Tongue (tissue), 2 donors: Measurements from ENCODE around the gene CSNK1G1. TPM values are rescaled to one million over a fixed set of nuclear protein-coding genes. Genes with fewer than 3 reads are reported as not detected.
"Not testable (repeated sequence)": the region's sequence is repeated elsewhere in the genome, so short reads cannot be mapped to it uniquely, and the experiment has no call there.

ENCODE experiments used
- DNase-seq: peaks from one replicate; pipeline ENCODE4 v3.0.0-alpha.2; 2015
- total RNA-seq: library from RNA; depleted of rRNA; stranded (reverse); fragments of >200 nt; gene quantifications from one replicate; pipeline ENCODE4 v1.2.3, GENCODE V29; 2014

The CSNK1G1 gene
- total RNA-seq, 1 donor from 2014 or later, result 18.8 TPM

DNA sequence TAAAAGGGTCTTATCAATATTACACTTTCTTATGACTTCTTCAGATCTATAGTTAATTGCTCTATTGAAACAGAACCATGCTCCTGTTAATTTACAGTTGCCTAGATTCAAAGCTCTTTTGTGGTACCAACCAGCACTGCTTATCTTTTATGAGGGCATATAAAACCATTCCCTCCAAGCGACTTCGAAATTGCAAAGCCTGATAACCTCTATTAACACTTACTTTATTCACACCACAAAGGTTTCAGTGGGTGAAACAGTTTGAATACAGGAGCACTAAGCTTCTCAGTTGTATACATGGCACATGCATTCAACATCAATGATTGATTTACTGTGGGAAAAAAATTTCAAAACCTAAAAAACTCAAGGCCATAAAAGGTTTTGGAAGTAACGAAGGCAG is 118.3 kb downstream of the CSNK1G1 start:
- no peak for DNase-seq

- no peak for DNase-seq
Observed at GRCh38 chr15:64236156-64236894, 119.6 kb downstream of the CSNK1G1 start.

DNA sequence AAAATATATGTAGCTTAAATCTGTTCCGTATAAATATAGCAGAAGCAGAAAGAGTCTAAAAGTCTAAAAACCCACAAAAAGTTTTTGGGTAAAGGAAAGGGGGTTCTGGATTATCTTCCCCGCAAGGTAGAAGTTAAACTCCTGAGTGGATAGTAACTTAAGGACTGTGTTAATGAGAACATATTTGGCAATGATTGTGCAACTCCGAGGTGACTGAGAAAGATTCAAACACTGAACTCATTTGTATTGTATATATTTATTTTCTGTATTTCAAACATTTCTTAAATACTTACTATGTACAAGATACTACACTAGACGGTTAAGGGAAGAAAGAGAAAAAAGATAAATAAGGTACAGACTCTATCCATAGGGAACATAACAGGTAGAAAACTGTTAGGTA is 120.4 kb downstream of the CSNK1G1 start:
- no peak for DNase-seq

GRCh38 chr15:64233299-64233698 is 122.7 kb downstream of the CSNK1G1 start:
- no peak for DNase-seq

DNA sequence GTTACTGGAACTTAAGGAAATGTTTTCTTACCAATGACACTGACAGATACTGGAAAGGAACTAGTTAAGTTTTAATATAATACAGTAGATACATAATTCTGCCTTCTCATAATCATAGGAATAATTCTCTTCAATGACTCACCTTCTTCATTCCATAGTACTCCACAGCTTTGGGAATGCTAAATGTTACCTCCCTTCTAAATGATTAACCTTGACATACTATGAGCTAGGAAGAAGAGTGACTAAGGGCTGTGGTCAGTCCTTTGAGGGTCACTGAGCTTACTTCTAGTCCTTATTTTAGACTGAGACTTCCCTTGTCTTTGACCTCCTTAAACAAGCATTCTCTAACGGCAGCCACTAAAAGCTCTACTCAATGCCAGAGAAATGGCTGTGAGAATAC is 123.6 kb downstream of the CSNK1G1 start:
- DNase-seq, result no peak

GRCh38 chr15:64229129-64229724 is 126.7 kb downstream of the CSNK1G1 start:
- no peak for DNase-seq

GRCh38 chr15:64225804-64226203 is 130.2 kb downstream of the CSNK1G1 start:
- DNase-seq, result no peak

DNA sequence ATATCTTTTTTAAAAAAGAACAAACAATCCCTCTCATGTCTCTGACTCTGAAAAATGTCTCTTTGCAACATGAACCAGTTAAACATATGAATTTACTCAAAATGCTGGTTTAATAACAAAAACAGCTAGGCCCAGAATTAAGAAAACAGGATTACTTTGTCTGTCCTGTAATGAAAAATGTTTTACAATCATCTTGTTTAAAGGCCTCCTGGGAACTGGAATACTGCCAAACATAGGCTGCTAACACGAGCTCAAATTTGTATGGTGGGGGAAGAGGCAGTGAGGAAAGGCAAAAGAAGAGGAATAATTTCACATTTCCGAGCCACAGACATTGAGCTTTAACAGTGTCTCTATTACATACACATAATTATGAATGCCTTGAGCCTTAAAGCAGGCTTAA is 131.5 kb downstream of the CSNK1G1 start:
- DNase-seq, result peak; percentile 86

GRCh38 chr15:64223882-64224281 is 132.1 kb downstream of the CSNK1G1 start:
- DNase-seq, result no peak

GRCh38 chr15:64222573-64223366 is 133.2 kb downstream of the CSNK1G1 start:
- DNase-seq, result no peak

GRCh38 chr15:64221911-64222310 is 134.1 kb downstream of the CSNK1G1 start:
- not testable (repeated sequence) for DNase-seq

DNA sequence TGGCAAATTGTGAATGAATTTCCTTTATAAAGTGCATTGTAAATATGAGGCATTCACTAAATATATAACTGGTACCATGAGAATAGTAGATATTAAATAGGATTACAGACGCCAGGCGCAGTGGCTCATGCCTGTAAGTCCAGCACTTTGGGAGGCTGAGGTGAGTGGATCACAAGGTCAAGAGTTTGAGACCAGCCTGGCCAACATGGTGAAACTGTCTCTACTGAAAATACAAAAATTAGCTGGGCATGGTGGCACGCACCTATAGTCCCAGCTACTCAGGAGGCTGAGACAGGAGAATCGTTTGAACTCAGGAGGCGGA is 138.6 kb downstream of the CSNK1G1 start:
- not testable (repeated sequence) for DNase-seq

GRCh38 chr15:64216730-64217428 is 139.1 kb downstream of the CSNK1G1 start:
- no peak for DNase-seq

GRCh38 chr15:64216196-64216595 is 139.8 kb downstream of the CSNK1G1 start:
- DNase-seq, result no peak

DNA sequence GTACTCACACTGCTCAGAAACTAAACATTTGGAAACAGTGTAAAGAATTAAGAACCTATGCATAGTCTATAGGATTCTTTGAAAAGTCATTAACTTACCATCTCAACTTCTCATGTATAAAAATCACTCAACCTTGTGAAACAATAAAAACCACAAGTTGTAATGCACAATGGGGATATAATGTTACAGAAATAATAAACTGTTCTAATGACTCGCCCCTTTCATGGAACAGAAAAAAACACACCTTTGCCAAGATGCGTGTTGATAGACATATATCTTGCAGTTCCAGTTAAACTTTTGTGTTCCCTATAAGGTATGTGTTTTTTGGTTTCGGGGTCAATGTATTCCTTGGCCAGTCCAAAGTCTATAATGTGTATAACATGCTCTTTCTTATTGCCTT is 142.3 kb downstream of the CSNK1G1 start:
- no peak for DNase-seq

- DNase-seq, result no peak
Observed at GRCh38 chr15:64211696-64212095, 144.3 kb downstream of the CSNK1G1 start.

DNA sequence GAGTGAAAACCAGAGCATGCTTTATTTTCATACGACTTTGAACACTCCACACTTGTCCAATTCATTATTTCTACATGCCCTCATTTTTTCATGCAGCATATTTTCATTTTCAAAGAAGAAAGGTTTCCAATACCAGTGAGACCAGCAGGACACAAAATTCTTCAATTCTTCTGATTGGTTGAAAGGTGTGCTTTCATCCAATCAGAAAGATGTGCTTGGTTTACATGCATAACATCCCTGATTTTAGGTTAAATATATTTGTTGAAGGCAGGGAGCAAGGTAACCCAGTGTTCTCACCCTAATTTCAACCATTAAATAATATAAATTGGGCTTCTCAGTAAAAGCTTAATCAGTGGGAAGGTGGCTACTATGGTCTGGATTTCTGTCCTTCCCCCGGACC is 145.6 kb downstream of the CSNK1G1 start:
- no peak for DNase-seq

GRCh38 chr15:64209680-64210334 is 146.2 kb downstream of the CSNK1G1 start:
- DNase-seq, result peak; percentile 57

- DNase-seq, result no peak
Observed at GRCh38 chr15:64205202-64205601, 150.8 kb downstream of the CSNK1G1 start.

DNA sequence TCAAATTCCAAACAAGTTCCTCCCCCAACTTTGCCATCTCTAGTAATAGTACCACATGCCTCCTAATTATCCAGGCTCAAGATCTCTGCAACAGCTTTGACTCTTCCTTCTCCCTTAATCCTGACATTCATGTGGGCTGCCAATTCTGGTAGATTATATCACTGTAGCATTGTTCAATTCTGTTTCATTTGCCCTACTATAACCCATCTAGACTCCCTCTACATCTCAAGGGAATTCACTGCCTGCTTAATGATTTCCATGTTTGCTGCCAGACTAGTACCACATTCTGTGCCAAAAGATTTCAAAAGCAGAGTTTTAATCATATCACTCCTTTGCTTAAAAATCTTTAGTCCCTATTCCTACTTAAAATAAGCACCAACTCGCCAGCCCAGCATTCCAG is 158.5 kb downstream of the CSNK1G1 start:
- no peak for DNase-seq

DNA sequence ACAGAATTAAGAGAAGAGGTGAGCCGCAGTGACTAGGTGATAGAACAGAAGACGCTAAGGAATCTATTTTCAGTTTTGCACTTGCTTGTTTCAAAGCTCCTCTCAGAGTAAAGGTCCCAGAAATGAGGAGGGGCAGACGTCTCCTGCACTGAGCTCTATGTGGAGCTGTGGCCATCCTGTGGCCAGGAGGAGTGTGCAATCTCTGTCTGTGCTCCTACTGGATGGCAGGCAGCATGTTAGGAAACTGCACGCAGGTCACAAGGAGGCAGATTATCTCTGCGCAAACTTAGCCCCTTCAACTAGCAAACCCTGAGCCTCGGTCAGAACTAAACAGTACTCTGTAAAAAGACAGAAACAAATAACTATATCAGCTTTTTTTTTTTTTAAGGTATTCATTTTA is 162.0 kb downstream of the CSNK1G1 start:
- DNase-seq, result no peak
